GM12878 (cell line): Measurements from ENCODE around the gene ATF4. TPM values are rescaled to one million over a fixed set of nuclear protein-coding genes. Genes with fewer than 3 reads are reported as not detected.
A peak's percentile ranks its signal among the peaks of the same experiment; 100 is the strongest.

Source experiments
- BCL11A ChIP-seq: IDR thresholded peaks from 2 replicates; pipeline ENCODE4 v1.6.1; 2011; ENCODE audit warnings: low read depth, low read length
- BRCA1 ChIP-seq: IDR thresholded peaks from 2 replicates; pipeline ENCODE4 v1.6.1; 2011; ENCODE audit warnings: low read depth, low read length, improper control_type of control experiment
- CBX5 ChIP-seq: sonication (generic); IDR thresholded peaks from 2 replicates; pipeline ENCODE4 v1.6.1; 2016; ENCODE audit warnings: low read depth, moderate library complexity, mild to moderate bottlenecking, inconsistent platforms
- CHD1 ChIP-seq: IDR thresholded peaks from 2 replicates; pipeline ENCODE4 v1.6.1; 2012; ENCODE audit warnings: low read depth, low read length, improper control_type of control experiment
- CHD2 ChIP-seq: IDR thresholded peaks from 2 replicates; pipeline ENCODE4 v1.6.1; 2011; ENCODE audit warnings: low read depth, low read length, improper control_type of control experiment, borderline replicate concordance
- E2F4 ChIP-seq: IDR thresholded peaks from 2 replicates; pipeline ENCODE4 v1.6.1; 2012; ENCODE audit warnings: low read depth, low read length, improper control_type of control experiment
- ESRRA ChIP-seq: IDR thresholded peaks from 2 replicates; pipeline ENCODE4 v1.6.1; 2012; ENCODE audit warnings: mild to moderate bottlenecking, low read length, improper control_type of control experiment
- FOS ChIP-seq: IDR thresholded peaks from 3 replicates; pipeline ENCODE4 v1.6.1; 2011; ENCODE audit warnings: borderline replicate concordance; ENCODE audit not compliant: insufficient read length; ENCODE audit errors: extremely low read depth
- IKZF2 ChIP-seq, 2 experiments: fragments of 450-650 bp; IDR thresholded peaks; 2 replicates each; pipeline ENCODE4 v1.6.1; 2017; ENCODE audit warnings: mild to moderate bottlenecking in 2 of 2, moderate library complexity in 2 of 2
- MAX ChIP-seq: IDR thresholded peaks from 2 replicates; pipeline ENCODE4 v1.6.1; 2012; ENCODE audit warnings: low read depth, low read length, improper control_type of control experiment
- MLLT1 ChIP-seq: fragments of 450-650 bp; IDR thresholded peaks from 2 replicates; pipeline ENCODE4 v1.6.1; 2016; ENCODE audit warnings: mild to moderate bottlenecking
- MYB ChIP-seq: fragments of 150-350 bp; IDR thresholded peaks from 2 replicates; pipeline ENCODE4 v1.6.1; 2014; ENCODE audit warnings: mild to moderate bottlenecking, low read depth, low read length, borderline replicate concordance
- NBN ChIP-seq: fragments of 450-650 bp; IDR thresholded peaks from 2 replicates; pipeline ENCODE4 v1.6.1; 2016
- NFYB ChIP-seq: IDR thresholded peaks from 2 replicates; pipeline ENCODE4 v1.6.1; 2011; ENCODE audit warnings: low read depth, mild to moderate bottlenecking, low read length, improper control_type of control experiment, moderate library complexity; ENCODE audit not compliant: insufficient read depth
- NR2F1 ChIP-seq: fragments of 450-650 bp; conservative IDR thresholded peaks from 2 replicates; pipeline ENCODE4 v1.6.1; 2017; ENCODE audit warnings: mild to moderate bottlenecking
- PBX3 ChIP-seq: IDR thresholded peaks from 2 replicates; pipeline ENCODE4 v1.6.1; 2011; ENCODE audit warnings: mild to moderate bottlenecking, low read depth, low read length, moderate library complexity; ENCODE audit not compliant: insufficient replicate concordance
- RAD21 ChIP-seq: IDR thresholded peaks from 2 replicates; pipeline ENCODE4 v1.6.1; 2011; ENCODE audit warnings: mild to moderate bottlenecking, low read depth, low read length, moderate library complexity; ENCODE audit not compliant: insufficient read depth
- RAD51 ChIP-seq: fragments of 450-650 bp; IDR thresholded peaks from 2 replicates; pipeline ENCODE4 v1.6.1; 2016; ENCODE audit warnings: moderate library complexity, mild to moderate bottlenecking, inconsistent platforms
- SMAD1 ChIP-seq: fragments of 450-650 bp; IDR thresholded peaks from 2 replicates; pipeline ENCODE4 v1.6.1; 2018; ENCODE audit warnings: mild to moderate bottlenecking, low read depth; ENCODE audit not compliant: partially characterized antibody
- SMARCA5 ChIP-seq: fragments of 450-650 bp; IDR thresholded peaks from 2 replicates; pipeline ENCODE4 v1.6.1; 2017; ENCODE audit warnings: mild to moderate bottlenecking
- SPI1 ChIP-seq: IDR thresholded peaks from 2 replicates; pipeline ENCODE4 v1.6.1; 2011; ENCODE audit warnings: low read depth, mild to moderate bottlenecking, low read length, moderate library complexity, borderline replicate concordance; ENCODE audit not compliant: insufficient read depth
- STAT1 ChIP-seq: fragments of 450-650 bp; conservative IDR thresholded peaks from 2 replicates; pipeline ENCODE4 v1.6.1; 2014; ENCODE audit warnings: antibody characterized with exemption, mild to moderate bottlenecking
- TAF1 ChIP-seq: IDR thresholded peaks from 2 replicates; pipeline ENCODE4 v1.6.1; 2011; ENCODE audit warnings: mild to moderate bottlenecking, low read depth, low read length, borderline replicate concordance
- TBL1XR1 ChIP-seq: IDR thresholded peaks from 2 replicates; pipeline ENCODE4 v1.6.1; 2012; ENCODE audit warnings: low read depth, low read length, improper control_type of control experiment
- TCF7 ChIP-seq: IDR thresholded peaks from 2 replicates; pipeline ENCODE4 v1.6.1; 2014; ENCODE audit warnings: antibody characterized with exemption, borderline replicate concordance
- WRNIP1 ChIP-seq: IDR thresholded peaks from 2 replicates; pipeline ENCODE4 v1.6.1; 2011; ENCODE audit warnings: low read depth, low read length, improper control_type of control experiment, borderline replicate concordance
- YY1 ChIP-seq: IDR thresholded peaks from 2 replicates; pipeline ENCODE4 v1.6.1; 2011; ENCODE audit warnings: low read depth, mild to moderate bottlenecking, low read length
- ZNF384 ChIP-seq: IDR thresholded peaks from 2 replicates; pipeline ENCODE4 v1.6.1; 2012; ENCODE audit warnings: low read depth, mild to moderate bottlenecking, low read length, improper control_type of control experiment, borderline replicate concordance
- ZNF622 ChIP-seq: fragments of 450-650 bp; IDR thresholded peaks from 2 replicates; pipeline ENCODE4 v1.6.1; 2017; ENCODE audit warnings: mild to moderate bottlenecking, inconsistent platforms
- polyA plus RNA-seq, 11 experiments: library from polyadenylated mRNA; depleted of rRNA in 4 of 11; unstranded in 6 of 11; stranded (reverse) in 5 of 11; fragments of >200 nt; fragmentation: Nextera tagmentation in 4 of 11; fragmentation: Illumina TruSeq in 1 of 11; extraction: Ambion mirVana in 4 of 11; extraction: Trizol in 1 of 11; gene quantifications; 1 replicate in 1 of 11; 2 replicates in 10 of 11; pipeline versions ENCODE4 v1.2.1 to v1.2.3, GENCODE V29; 2011 to 2016; ENCODE audit warnings: inconsistent platforms in 2 of 11, missing spikeins in 2 of 11, low read depth in 1 of 11
- total RNA-seq, 4 experiments: library from RNA; depleted of rRNA in 3 of 4; stranded (reverse); fragments of >200 nt in 3 of 4; fragmentation: Illumina TruSeq in 1 of 4; extraction: Trizol in 1 of 4; gene quantifications; 2 replicates each; pipeline versions ENCODE4 v1.2.1 to v1.2.3, GENCODE V29; 2013 to 2021

Gene ATF4
- total and polyA plus RNA-seq, 10 of the 15 experiments (the other 5 are each of a cell fraction or from before 2014, with no cell fraction given) = 88.3 to 605 (median 320) TPM

- TF ChIP-seq WRNIP1 (peak; percentile 96; the same call in 1 of the 2 replicates), PBX3 (no peak), TCF7 (0 out of 2 replicates have a peak, but pooled peaks have one; percentile 15), CHD2 (peak; percentile 76), NBN (peak; percentile 90), TBL1XR1 (peak; percentile 73; the same call in 1 of the 2 replicates), TAF1 (peak; percentile 53), MAX (peak; percentile 91), SMARCA5 (peak; percentile 97), RAD51 (no peak), SMAD1 (no peak), ZNF622 (no peak), MYB (no peak), STAT1 (no peak), RAD21 (peak; percentile 88), SPI1 (no peak), IKZF2 (IDR thresholded peaks at IDR 0.05) (peak in 1 of 2 experiments; percentile 63; a peak in 3 of 4 replicates), NFYB (no peak), MLLT1 (no peak), E2F4 (0 out of 2 replicates have a peak, but pooled peaks have one; percentile 29), CHD1 (peak; percentile 67; the same call in 1 of the 2 replicates), ZNF384 (no peak), BRCA1 (no peak), CBX5 (no peak), NR2F1 (no peak), BCL11A (peak; percentile 59; the same call in 1 of the 2 replicates), ESRRA (peak; percentile 93), YY1 (peak; percentile 96), FOS (no peak)
Measured at GRCh38 chr22:39528681-39529486, 8.5 kb downstream of the ATF4 start (continued).
